C4-2B (cell line): ENCODE data around the gene MSMP.

Experiments
- H3K27ac ChIP-seq: fragments of 450-650 bp; 2 replicates; pipeline ENCODE4 v1.5.1; 2017
- ZFX ChIP-seq: fragments of 450-650 bp; IDR thresholded peaks from 2 replicates; pipeline ENCODE4 v1.6.1; 2017
- TF ChIP-seq, protein P1 (sequence below): fragments of 450-650 bp; conservative IDR thresholded peaks from 2 replicates; pipeline ENCODE4 v1.5.1; 2017; ENCODE audit warnings: mild to moderate bottlenecking

The MSMP gene

DNA sequence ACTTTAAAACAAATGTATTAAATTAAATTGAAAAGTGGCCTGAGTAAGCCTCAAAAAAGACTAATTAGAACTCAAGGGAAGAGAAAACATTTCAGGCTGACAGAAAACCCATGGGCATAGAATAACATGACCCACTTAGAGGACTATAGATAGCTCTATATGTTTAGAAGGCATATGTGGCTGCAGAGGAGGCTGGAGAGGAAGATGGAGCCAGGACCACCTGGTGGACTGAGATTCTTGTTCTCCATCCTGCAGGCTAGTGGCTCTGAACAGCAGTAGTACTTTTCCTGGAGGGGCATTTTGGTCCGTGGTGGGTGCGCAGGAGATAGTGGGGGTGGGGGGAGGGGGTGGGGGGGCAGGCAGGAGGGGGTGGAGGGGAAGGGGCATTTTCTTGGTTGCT, 27.0 kb upstream of the MSMP start:
- H3K27ac ChIP-seq = no peak overlapping the region
- TF ChIP-seq, protein P1, sequence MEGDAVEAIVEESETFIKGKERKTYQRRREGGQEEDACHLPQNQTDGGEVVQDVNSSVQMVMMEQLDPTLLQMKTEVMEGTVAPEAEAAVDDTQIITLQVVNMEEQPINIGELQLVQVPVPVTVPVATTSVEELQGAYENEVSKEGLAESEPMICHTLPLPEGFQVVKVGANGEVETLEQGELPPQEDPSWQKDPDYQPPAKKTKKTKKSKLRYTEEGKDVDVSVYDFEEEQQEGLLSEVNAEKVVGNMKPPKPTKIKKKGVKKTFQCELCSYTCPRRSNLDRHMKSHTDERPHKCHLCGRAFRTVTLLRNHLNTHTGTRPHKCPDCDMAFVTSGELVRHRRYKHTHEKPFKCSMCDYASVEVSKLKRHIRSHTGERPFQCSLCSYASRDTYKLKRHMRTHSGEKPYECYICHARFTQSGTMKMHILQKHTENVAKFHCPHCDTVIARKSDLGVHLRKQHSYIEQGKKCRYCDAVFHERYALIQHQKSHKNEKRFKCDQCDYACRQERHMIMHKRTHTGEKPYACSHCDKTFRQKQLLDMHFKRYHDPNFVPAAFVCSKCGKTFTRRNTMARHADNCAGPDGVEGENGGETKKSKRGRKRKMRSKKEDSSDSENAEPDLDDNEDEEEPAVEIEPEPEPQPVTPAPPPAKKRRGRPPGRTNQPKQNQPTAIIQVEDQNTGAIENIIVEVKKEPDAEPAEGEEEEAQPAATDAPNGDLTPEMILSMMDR = no peak
- TF ChIP-seq ZFX = no peak

- H3K27ac ChIP-seq = no peak overlapping the region
- TF ChIP-seq ZFX = no peak
- TF ChIP-seq, protein P1 = no peak
These were observed 24.4 kb upstream of the MSMP start for GRCh38 chr9:35778496-35778895.

GRCh38 chr9:35776018-35776417, 21.9 kb upstream of the MSMP start:
- no peak overlapping the region for H3K27ac ChIP-seq
- TF ChIP-seq ZFX = no peak
- TF ChIP-seq, protein P1 = no peak

DNA sequence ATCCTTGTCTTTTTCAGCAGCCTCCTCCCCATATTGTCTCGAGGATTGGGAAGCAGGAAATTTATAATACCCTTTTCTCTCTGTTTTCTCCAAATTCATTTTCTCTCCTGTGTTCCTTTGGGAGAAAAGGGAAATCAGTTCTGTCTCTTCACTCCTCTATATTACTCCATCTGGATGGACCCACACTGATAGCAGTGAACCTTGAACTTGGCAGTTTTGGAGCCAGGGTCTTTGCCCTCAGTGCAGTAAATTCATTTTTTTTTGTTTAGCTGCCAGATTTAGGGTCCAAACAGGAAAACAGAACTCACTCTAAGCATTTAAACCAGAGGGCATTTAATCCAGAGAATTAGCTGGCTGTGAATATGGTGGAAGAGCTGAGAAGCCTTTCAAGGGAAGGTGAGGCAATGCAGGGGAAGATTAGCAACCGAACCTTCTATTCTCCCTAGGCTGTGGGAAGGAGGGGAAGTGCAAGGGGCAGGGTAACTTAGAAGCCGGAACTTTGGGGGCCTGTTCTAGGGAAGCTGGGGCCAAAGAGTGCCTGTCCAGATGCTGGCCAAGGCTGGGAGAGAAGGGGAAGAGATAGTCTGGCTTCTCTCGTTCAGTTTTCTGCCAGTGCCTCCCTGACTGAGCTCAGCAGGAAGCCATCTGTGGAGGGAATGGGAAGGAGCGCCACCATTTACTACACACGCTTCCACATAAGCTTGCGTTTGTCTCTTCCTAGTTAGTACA, 21.0 kb upstream of the MSMP start:
- TF ChIP-seq, protein P1 = no peak
- H3K27ac ChIP-seq = no peak overlapping the region

DNA sequence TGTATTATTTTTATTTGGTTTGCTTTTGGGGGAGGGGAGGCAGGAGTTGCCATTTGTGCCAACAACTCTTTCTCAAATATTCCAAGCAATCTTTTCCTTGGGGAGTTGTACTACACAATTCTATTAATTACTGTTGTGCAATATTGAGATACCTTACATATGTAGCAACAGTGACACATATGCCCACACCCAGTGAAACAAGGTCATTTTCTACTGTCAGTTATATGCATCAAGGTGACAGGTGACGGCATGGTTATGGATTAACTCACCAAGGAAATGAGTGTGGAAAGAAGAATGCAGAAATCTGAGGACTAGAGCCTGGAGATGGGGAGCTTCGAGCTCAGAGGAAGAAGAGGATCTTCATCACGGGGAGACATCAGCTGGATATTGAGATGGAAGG, 17.9 kb upstream of the MSMP start:
- TF ChIP-seq ZFX = no peak
- TF ChIP-seq, protein P1 = no peak
- peak overlapping the region; percentile 57 for H3K27ac ChIP-seq

DNA sequence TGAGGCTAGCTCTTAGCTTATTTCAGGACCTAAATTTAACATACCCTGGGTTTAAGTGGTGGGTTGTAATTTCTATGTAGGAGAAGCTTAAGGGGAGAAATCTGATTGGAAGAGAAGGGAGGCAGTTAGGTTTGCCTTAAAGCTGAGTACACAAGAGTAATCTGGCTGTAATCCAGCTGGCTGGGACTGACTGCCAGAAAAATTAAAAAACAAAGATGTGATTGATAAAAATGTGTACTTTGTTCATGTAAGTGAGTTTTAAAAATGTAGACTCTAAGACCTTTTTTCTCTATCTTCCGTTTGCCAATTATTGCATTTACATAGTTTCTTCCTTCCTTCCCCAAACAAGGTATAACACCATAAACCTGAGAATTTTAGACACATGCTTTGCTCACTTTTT, 17.5 kb upstream of the MSMP start:
- H3K27ac ChIP-seq = peak overlapping the region; percentile 72; the same call in 1 of the 2 replicates
- TF ChIP-seq ZFX = no peak
- TF ChIP-seq, protein P1 = no peak

- TF ChIP-seq, protein P1 = no peak
- no peak for TF ChIP-seq ZFX
- peak overlapping the region; percentile 72; the same call in 1 of the 2 replicates for H3K27ac ChIP-seq
These were observed 17.0 kb upstream of the MSMP start for GRCh38 chr9:35771075-35771433.
